ENCODE measurements around the gene RGS3. TPM values are rescaled to one million over a fixed set of nuclear protein-coding genes. Genes with fewer than 3 reads are reported as not detected.
A peak's percentile ranks its signal among the peaks of the same experiment; 100 is the strongest.

Gene RGS3
- total RNA-seq, 4 donors from 2014 or later, result 11.0 to 18.8 (median 16.0) TPM

GRCh38 chr9:113563826-113564497 lies 100.4 kb downstream of the RGS3 start:
- peak; percentile 25 to 58 for DNase-seq (ENCODE audit: low spot score in 2 of 2)
- no peak for TF ChIP-seq POLR2AphosphoS5 (IDR thresholded peaks at IDR 0.05)
- TF ChIP-seq POLR2A (IDR thresholded peaks at IDR 0.05), result no peak
- no peak for TF ChIP-seq EP300 (IDR thresholded peaks at IDR 0.05)
- no peak for TF ChIP-seq CTCF (IDR thresholded peaks at IDR 0.05)
- H3K27ac ChIP-seq, result peak overlapping the region; percentile 81
- H3K9me3 ChIP-seq, result no peaks in the 10 kb centered on the region
- H3K4me1 ChIP-seq, result peaks cover 70% of the 10 kb centered on the region
- no peaks in the 10 kb centered on the region for H3K27me3 ChIP-seq
- no peak overlapping the region for H3K4me3 ChIP-seq
- no peaks in the 10 kb centered on the region for H3K36me3 ChIP-seq
- WGBS, result 85% methylated on average over 4 of the region's 5 CpGs

GRCh38 chr9:113564498-113565237 lies 101.1 kb downstream of the RGS3 start:
- H3K4me3 ChIP-seq, result peak overlapping the region; percentile 44
- peaks cover 68% of the 10 kb centered on the region for H3K4me1 ChIP-seq
- WGBS, result 10% methylated on average over 13 of the region's 20 CpGs
- H3K27me3 ChIP-seq, result no peaks in the 10 kb centered on the region
- H3K9me3 ChIP-seq, result no peaks in the 10 kb centered on the region
- no peaks in the 10 kb centered on the region for H3K36me3 ChIP-seq
- TF ChIP-seq CTCF (IDR thresholded peaks at IDR 0.05) (no peak), POLR2AphosphoS5 (IDR thresholded peaks at IDR 0.05) (no peak), EP300 (IDR thresholded peaks at IDR 0.05) (no peak), POLR2A (IDR thresholded peaks at IDR 0.05) (no peak)
- peak overlapping the region; percentile 81 for H3K27ac ChIP-seq
- peak in 1 of 2 donors; percentile 74 for DNase-seq (ENCODE audit: low spot score in 2 of 2)

GRCh38 chr9:113566016-113566711 lies 102.6 kb downstream of the RGS3 start:
- Histone ChIP-seq H3K27ac (peak overlapping the region; percentile 81), H3K36me3 (no peaks in the 10 kb centered on the region), H3K9me3 (no peaks in the 10 kb centered on the region), H3K4me1 (peaks cover 68% of the 10 kb centered on the region), H3K27me3 (no peaks in the 10 kb centered on the region), H3K4me3 (peak overlapping the region; percentile 44)
- WGBS, result 59% methylated on average over 4 of the region's 8 CpGs
- TF ChIP-seq CTCF (IDR thresholded peaks at IDR 0.05) (no peak), EP300 (IDR thresholded peaks at IDR 0.05) (no peak)
- DNase-seq (ENCODE audit: low spot score in 2 of 2), result peak in 1 of 2 donors; percentile 56

GRCh38 chr9:113566712-113567071 lies 103.2 kb downstream of the RGS3 start:
- Histone ChIP-seq H3K4me3 (no peak overlapping the region), H3K4me1 (peaks cover 68% of the 10 kb centered on the region), H3K27ac (peak overlapping the region; percentile 81), H3K36me3 (no peaks in the 10 kb centered on the region), H3K27me3 (no peaks in the 10 kb centered on the region), H3K9me3 (no peaks in the 10 kb centered on the region)
- no peak for TF ChIP-seq POLR2A (IDR thresholded peaks at IDR 0.05)
- TF ChIP-seq POLR2AphosphoS5 (IDR thresholded peaks at IDR 0.05), result no peak
- TF ChIP-seq EP300 (IDR thresholded peaks at IDR 0.05), result no peak
- no peak for TF ChIP-seq CTCF (IDR thresholded peaks at IDR 0.05)
- DNase-seq (ENCODE audit: low spot score in 2 of 2), result peak; percentile 59 to 76
- WGBS, result 59% methylated on average over 2 of the region's 3 CpGs
